Right renal pelvis (tissue), 4 donors: Measurements from ENCODE around the gene GPR61. TPM values are rescaled to one million over a fixed set of nuclear protein-coding genes. Genes with fewer than 3 reads are reported as not detected.

Source experiments
- DNase-seq, 4 donors: peaks; one replicate each; pipeline ENCODE4 v3.0.0-alpha.2; 2013; ENCODE audit warnings: low read depth in 4 of 4, low spot score in 3 of 4, missing footprints in 1 of 4
- polyA plus RNA-seq, 4 donors: library from polyadenylated mRNA; unstranded; fragments of 120-200 nt; gene quantifications; one replicate each; pipeline ENCODE4 v1.2.1, GENCODE V29; 2013; ENCODE audit not compliant: insufficient read length in 4 of 4

GPR61 gene
- polyA plus RNA-seq, 4 donors: 0.49 to 0.91 (median 0.90) TPM

DNA sequence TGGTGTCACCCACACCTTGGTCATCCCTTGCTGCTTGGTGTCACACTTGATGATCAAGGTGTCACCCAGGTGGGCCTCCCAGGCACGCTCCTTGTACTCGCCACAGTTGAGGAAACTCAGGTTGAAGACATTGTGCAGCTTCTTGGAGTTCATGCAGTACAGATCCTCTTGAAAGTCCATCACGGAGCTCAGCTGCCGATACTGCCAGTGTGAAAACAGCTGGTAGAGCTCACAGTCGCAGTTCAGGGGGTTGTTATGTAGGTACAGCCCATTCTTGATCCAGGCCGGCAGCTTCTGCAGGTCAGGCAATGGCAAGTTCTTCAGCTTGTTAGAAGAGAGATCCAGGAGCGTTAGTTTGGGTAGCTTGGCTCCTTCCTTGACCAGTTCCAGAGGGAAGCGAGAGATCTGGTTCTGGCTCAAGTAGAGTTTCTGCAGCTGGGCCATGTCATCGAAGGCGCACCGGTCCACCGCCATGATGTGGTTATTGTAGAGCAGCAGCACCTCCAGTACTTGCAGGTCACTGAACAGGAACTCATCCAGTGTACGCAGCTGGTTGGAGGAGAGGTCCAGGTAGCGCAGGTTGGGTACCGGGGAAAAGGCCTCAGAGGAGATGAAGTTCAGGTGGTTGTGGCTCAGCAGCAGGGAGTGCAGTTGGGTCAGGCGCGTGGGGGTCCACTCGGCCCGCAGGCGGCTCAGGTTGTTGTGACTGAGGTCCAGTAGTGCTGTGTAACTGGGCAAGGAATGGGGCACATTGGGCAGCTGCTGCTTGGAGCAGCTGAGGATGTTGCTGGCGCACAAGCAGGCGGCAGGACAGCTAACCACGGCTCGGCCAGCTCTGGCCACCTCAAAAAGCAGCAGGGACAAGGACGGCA is 31.4 kb upstream of the GPR61 start:
- DNase-seq: no peak

DNA sequence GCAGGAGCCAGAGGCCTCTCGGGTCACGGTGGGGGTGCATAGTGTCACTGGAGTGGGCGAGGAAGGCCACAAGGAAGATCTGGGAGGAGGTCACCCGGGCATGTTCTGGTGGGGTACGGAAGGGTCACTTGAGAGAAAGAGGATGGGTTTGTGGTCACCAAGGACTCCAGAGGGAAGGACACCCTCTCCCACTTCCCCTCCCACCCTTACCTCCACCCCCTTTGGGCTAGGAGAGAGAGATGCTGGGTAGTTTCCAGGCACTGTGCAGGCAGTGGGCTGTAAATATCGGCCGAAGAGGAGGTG is 30.8 kb upstream of the GPR61 start:
- no peak for DNase-seq

DNA sequence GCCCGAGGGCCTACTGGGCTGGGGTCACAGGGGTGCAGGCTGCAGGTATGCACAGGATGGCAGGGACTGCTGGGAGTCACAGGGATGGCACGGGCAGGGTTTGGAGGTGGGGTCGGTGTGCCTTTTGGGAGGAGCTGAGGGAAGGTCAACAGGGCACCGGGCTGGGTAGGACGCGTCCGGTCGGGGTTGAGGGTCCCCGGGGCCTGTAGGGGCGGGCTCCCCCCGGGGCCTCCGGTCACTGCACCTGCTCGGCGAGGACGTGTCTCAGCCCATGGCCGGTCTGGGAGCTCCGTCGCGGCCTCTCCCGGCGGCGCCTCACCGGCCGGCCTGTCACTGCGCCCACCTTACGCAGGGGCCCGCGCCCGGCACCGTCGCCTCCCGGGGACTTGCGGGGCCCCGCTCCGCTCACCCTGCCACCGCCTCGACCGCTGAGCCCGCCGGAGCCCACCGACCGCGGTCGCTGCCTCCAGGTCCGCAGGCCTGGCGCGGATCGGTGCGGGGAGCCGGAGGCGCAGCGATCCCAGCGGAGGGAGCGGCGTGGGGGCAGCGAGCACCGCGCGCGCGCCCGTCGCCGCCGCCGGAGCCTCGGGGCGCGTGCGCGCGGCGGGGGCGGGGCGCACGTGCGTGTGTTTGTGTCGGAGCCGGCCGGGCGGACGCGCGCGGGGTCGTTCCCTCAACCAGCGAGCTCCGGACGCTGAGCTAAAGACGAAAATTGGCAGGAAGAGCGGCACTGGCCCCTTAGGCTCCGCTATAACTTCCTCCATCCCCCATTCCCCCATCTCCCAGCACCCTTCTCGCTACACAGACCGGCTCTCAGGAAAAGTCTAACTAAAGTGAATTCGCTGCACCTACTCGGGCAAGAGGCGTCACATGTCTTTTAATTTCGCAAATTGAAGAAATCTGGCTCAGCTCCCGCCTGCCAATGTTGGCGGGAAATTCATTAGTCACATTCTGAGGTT is 30.2 kb upstream of the GPR61 start, which contains the start of gene AMIGO1:
Gene AMIGO1, minus strand, starts transcription at position 552 of the 959 bp plus-strand sequence. CDS start 815 bp downstream, outside the sequence.
- no peak for DNase-seq

DNA sequence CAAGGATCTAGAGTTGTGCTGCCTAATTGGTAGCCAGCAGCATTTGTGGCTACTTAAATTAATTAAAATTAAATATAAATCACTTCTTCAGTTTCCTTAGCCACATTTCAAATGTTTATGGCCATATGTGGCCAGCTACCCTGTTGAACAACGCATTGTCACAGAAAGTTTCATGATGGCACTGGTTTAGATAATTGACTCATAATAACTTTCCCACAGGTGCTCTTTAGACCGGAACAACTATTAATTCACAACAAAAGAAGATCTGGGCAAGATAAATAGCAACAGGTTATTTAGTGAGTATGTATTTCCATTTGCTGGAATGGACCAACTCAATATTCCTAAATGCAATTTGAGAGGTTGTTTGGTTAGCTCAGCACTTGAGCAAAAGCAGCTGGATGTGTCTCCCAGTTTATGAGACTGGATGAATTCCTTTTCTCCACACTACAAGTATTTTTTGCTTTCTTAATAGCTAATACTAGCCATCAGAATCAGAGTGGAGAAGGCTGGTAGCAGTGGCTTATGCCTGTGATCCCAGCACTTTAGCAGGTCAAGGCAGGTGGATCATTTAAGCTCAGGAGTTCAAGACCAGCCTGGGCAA is 26.5 kb upstream of the GPR61 start:
- no peak for DNase-seq

DNA sequence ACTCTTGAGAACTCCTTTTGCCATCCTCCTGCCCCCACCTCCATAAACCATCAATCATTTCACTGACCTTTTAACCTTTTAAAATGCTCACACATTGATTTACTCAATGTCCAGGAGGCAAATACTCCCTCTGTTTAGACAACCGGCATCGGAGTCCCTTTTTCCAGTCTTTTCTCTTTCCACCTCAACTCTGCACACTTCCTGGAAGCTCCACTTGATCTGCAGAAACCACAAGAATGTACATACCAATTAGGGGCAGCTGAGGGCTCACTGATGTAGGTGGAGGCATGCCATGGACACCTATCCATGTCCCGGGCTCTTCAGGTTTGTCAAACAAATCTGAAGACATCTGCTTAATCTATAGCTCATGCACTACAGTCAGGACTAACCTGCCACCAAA is 24.8 kb upstream of the GPR61 start:
- no peak for DNase-seq

DNA sequence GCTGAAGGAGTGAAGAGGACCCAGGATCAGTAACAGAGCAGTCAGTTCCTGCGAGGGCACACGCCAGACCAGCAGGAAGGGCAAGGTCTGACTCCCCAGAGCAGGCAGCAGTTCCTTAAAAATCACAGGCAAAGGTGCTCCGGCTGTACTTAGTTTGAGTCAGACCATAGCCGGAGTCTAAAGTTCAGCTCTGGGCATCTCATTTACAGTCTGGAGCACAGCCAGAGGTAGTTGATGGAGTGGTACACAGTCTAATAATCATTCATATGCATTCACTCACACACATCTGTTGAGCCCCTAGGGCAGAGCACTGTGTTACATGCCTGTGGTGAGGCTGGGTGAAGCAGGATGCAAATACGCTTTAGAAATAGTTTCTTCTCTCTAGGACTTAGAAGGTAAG is 22.8 kb upstream of the GPR61 start:
- no peak for DNase-seq

DNA sequence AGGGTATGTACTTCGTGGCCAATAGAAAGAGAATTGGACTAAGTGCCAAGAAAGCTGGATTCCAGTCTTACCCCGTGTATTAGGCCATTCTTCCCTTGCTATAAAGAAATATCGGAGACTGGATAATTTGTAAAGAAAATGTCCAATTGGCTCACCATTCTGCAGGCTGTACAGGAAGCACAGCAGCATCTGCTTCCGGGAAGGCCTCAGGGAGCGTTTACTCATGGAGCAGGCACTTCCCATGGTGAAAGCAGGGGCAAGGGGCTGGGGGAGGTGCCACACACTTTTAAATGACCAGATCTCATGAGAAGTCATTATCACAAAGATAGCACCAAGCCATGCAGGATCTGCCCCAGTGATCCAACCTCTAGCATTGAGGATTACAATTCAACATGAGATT is 22.3 kb upstream of the GPR61 start:
- no peak for DNase-seq

DNA sequence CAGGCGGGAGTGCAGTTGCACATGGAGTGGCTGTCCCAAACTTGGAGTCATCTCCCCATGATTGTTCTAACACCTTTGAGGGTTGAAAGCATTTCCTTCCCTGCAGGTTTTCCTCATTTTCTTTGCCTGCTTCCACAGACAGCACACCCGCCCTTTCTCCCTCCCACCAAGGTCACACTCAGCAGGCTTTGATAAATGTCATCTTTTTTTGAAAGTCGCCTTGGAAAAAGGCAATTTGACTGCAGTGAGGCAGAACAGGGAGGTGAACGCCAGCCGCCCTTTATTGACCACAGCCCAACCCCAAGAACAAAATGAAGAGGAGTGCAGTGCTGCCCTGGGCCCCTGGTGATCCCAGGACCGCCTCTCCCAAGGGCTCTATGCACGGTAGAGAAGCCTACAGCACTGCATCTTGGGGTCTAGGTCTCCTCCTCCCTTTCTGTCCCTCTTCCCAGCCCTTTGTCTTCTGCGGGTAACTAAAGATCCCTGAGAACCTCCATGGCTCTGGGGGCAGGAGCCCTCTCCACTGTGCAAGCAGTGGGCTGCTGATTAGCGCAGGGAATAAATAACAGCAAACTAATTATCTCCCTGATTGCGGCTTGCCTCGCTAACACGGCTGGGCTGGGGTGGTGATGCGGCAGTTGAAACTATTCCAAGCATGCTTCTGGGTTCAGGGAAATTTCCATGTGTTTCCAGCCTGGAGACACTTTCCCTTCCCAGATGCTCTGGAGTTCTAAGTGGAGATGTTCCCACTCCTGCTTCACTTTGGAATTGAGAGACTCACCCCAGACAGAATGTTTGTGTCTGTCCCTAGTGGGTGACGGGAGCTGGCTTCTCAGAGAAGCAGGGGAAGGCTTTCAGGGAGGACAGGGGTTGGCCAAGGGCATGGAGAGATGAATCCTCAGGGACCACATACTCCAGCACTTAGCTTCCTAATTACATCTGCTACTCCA is 18.4 kb upstream of the GPR61 start:
- no peak for DNase-seq

DNA sequence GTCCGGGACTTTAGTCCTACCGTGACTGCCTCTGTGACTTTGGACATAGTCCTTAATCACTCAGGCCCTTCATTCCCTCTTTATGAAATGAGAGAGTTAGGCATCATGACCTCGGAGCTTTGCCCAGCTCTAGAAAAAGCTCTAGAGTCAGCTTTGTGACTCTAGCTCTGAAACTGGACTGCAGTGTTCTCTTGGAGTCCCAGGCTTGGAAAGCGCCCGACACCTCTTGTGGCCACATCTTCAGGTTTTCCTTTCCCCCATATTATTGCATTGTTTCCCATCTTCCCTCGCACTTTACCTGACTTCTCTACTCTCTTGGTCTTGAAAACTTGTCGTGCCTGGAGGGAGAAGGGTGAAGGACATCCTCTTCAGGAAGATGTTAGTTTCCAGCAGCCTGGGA is 17.6 kb upstream of the GPR61 start:
- DNase-seq: no peak

DNA sequence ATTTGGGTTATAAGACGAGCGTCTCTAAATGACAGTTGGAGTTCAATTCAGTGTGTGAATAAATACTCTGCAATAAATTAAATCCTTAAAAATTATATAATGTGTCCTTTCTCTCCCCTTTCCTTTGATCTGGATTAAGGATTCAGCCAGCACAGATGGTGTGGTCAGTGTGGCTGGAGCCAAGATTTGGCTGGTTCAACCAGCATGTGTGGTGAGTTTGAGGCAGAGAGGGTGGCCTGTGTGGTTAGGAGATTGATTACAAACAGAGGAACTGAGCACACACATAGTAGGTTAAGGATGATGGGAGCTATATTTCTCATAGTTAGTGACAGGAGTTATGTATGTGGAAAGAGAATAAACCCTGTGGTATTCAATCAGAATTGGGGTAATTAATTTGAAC is 16.0 kb upstream of the GPR61 start:
- no peak for DNase-seq

DNA sequence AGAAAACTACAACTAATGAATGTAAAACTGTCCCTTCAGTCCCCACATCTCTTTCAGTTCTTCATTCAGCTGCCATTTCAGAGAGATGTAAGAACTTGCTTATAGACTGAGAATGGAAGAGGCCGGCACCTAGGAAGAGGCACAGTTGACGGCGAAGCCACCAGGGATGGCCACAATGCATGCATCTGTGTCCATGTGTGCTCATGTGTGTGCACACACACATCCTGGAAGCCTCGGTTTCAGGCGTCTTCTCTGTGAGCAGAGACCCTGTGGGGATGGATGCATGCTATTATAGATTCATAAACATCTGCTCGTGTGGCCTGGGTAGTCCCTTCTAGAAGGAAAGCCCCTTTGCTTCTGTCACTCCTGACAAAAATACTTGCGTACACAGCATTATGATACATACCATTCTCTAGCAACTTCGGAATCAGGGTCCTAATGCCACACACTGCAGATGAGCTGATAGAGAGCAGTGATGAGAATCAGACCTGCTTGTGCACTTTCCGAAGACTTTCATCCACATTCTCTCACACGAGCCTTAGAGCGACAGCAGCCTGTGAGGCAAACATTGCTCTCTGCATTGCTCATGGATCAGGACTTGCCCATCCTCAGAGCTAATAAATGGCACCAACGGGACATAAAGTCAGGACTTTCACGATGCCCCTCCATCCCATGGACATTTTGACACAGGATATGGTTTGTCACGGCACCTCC is 12.4 kb upstream of the GPR61 start:
- no peak for DNase-seq

DNA sequence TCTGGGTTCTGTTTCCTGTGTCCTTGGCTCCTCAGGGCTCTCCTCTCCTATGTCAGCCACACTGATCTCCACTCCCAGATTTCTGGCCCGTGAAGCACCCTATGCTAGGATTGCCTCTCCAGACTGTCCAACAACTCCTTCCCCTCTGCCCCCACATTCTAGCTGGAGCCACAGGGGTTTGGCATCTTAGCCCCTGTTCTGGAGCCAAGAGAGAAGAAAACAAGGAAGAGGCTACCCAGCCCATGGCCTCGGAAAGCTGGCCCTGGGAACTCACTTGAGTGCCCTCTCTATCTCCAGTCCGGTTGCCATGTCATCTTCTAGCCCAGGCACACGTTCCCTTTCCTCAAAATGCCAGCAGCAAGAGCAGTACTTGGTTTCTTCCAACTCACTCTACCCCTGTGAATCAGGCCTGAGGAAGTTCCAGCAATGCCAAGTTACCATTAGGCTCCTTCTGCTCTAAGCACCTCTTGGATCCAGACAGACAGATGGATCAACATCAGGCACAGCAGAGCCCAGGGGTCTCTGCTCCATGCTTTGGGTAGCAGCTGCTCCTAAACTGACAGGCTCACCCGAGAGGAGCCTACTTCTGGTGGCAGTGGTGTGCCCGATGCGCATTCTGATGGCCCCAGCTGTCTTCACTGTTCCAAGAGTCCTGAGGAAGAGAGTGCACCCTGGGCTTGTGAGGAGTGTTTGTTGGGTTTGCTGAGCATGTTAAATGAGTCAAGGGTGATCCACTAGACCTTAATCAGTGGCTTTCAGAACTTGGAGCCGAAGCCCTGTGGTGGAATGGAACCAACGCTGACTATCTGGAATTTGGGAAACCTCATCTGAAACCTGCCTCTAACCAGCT is 11.6 kb upstream of the GPR61 start:
- no peak for DNase-seq

DNA sequence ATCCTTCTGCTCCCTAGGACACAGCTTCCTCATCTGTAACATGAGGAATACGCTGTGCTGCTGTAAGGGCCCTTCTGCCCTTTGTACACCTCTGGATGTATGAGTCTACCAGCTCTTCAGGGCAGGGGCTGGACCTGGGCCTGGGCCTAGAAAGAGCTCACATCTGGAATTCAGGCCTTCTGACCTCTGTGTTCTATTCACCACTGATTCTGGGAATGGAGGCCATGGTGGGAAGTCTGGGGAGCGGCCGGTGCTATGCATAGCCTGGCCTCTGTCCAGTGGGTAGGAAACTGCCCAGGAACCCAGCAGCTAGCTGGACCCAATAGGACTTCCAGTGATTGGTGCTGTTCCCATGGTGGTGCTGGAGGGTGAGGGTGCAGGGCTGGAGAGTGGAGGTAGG is 11.0 kb upstream of the GPR61 start:
- DNase-seq: no peak

DNA sequence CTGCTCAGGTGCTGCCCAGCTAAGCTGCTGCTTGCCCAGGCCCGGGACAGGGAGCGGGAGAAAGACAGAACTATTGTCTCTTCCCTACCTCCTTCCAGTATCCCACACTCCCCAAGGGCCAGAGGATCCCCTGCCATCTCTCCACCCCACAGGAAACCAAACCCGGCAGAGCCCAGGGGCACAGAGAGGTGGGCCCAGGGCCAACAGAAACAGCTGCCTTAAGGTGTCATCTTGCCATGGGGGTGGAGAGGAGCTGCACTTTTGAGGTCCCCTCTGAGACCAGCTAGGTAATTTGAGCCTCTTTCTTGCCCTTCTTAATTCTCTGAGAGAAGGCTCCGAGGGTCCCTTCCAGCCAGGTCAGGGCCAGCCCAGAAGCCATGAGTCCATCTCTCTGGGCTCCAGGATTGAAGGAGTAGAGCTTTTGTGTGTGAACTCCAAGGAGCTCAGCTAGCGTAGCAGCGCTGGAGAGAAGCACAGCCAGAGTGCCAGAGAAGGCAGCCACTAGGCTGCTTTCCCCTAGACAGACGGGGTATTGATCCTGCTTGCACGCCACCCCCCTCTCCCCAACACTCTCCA is 9.7 kb upstream of the GPR61 start:
- no peak for DNase-seq

DNA sequence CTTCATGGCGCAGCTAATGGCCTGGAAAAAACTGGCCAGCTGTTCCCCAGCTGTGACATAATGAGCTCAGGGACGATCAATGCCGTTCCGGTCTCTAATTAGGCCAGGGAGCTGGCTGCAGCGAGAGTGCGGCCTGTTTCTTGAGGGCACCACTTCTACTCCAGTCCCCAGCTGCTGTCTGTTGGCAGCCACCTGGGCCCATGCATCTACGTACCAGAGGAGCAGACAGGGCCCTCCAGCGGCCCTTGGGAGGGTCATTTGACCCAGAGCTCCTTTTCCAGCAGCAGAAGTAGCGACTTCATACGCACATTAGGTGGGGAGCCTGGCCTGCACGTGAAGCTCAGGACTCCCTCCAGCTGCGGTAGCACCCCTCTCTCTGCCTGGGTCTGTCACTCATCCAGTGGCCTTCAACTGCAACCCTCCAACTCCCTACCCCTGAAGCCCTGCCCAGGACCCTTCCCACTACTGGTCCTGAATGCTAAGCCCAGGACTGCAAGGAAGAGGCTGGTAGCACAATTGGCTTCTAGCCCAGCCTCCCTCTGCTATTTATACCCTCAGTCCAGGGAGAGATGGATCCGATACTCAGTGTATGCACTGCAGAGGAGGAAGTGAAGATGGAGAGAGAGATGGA is 9.1 kb upstream of the GPR61 start:
- no peak for DNase-seq

DNA sequence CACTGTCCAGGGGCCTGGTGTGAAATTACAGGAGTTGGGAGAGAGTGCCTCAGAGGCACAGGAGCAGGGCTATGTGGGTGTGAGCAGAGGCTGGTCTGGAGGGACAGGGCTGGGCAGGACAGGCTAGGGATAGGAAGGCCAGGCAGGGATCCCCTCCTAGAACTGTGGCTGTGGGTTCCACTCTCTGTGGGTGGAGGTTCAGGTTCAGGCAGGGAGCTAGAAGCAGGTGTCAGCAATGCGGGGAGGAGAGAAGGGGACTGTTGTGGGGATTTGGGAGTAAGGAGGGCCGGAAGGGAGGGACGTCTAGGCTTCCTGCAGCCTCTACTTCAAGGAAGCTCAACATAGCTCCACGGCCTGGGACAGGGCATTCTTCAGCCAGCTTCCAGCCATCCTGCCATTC is 8.3 kb upstream of the GPR61 start:
- DNase-seq: no peak

DNA sequence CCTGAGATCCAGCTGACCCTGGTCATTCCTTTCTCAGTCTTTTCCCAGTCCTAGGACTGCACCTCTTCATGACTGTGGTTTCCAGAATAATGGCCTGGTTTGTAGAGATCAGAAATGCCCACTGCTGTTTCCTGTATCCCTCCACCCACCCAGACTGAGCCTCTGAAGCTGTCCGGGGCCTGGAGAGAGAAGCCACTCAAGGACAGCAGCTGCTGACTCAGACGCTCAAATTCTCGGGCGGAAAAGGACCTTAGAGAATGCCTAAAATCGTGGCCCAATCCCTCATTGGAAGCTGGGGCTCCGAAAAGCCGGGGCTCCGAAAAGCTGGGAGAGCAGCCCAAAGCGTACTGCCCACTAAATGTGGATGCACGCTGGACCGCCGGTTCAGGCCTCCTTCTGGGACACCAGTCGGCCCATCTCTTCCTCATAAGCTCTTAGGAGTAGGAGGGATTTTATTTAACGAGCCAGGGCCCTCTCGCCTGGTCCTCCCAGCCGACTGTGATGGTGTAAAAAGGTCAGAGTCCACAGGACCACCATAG is 7.8 kb upstream of the GPR61 start:
- DNase-seq: no peak
